Measurements from ENCODE around the gene CDH20.
A peak's percentile ranks its signal among the peaks of the same experiment; 100 is the strongest.

The CDH20 gene

DNA sequence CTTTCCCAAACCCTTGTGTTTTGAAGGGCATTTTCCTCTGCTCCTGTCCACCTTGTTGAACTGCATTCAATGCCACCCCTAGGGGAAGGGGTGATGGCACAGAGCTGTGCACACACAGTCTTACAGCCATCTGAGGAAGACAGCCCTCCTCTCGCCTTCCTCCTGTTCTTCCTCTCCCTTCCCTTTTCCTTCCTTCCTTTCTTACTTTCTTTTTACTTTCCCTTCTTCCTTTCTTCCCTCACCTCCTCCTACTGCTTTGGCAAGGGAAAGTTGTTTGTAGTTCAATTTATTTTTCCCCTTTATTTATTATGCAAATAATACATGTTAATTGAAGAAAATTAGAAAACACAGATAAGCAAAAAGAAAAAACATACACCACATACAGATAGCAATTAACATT is 99.4 kb downstream of the CDH20 start:
- DNase-seq: no peak

GRCh38 chr18:61435064-61435652 is 101.9 kb downstream of the CDH20 start:
- no peak for DNase-seq

DNA sequence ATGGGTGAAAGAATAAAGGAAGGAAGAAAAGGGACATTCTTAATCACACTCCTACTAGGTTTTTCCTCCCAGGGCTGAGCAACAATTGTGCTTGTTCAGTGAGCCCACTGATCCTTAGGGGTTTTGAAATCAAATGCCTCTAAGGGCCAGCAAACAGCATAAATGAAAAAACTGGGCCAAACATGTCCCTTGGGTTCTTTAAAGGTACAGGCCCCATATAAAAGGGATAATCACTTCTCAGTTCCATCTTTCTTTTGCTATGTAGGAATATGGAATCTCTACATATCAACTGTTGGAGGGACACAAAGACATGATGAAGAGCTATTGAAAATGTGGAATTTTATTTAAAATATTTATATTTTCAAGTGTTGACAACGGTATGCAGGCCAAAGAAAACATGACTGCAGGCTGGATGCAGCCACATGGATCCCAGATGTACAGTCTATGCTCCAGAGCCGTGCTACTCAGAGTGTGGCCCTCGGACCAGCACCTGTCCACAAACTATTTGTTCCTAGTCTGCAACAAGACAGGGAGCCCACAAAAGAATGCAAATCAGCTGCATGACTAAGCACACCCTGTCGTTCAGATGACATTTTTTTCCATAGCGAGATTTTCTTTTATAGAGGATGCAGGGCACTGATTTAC is 110.0 kb downstream of the CDH20 start:
- DNase-seq: no peak

- no peak for DNase-seq
Measured at GRCh38 chr18:61448316-61448715, 115.1 kb downstream of the CDH20 start.

- no peak for DNase-seq
Measured at GRCh38 chr18:61459896-61460648, 126.8 kb downstream of the CDH20 start.

DNA sequence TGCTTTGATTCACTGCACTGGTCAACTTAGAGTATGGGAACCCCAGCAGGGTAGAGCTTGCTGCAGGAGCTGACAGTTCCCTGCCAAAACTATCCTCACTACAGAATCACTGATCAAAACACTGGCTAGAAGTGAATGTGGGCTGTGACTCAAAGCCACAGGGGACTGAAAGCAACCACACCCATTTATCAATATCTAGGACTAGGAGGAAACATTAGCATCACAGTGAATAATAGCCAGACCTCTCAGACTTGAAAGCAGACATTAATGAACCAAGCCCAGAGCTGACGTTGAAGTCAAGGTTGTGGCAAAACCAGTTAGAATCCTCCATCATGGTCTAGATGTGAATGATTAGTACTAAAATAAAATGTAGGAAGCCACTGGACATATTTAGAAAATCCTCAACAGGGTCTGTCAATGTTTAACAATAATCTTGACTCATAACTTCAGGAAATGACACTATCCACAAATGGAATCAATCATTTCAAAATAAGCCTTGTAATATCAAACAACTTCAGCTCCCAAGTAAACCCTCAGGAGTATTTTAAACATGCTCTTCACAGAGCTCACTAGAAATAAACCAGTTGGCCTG is 131.4 kb downstream of the CDH20 start:
- DNase-seq: no peak

- DNase-seq: no peak
Measured at GRCh38 chr18:61466736-61467135, 133.5 kb downstream of the CDH20 start.

DNA sequence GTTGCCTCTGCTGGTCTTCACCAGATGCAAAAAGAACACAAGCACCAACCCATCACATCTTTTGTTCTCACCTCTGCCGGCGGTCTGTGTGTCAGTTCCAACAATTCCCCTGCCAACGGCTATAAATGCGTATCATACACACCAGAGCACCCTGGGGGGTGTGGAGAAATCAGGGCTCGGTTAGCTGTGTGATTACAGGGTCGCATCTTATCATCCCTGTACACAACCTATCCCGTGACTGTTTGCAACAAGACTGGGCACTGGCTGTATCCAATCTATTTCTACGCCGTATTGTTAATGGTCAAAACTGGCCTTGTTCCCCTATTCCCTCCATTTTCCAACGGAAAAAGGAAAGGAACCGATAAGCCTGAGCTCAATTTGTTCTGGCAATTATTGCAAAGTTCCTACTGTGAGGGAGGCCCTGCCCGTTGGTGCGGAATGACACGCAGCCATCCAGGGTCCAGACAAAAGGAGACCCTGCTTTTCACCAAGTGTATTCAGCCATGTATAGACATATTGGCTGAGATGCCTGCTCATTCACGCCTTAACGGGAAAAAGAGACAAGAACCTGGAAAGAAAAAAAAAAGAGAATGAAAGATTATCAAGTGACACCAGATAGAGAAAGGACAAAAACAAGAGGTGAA is 136.9 kb downstream of the CDH20 start:
- DNase-seq: no peak

GRCh38 chr18:61471541-61471940 is 138.3 kb downstream of the CDH20 start:
- no peak for DNase-seq

DNA sequence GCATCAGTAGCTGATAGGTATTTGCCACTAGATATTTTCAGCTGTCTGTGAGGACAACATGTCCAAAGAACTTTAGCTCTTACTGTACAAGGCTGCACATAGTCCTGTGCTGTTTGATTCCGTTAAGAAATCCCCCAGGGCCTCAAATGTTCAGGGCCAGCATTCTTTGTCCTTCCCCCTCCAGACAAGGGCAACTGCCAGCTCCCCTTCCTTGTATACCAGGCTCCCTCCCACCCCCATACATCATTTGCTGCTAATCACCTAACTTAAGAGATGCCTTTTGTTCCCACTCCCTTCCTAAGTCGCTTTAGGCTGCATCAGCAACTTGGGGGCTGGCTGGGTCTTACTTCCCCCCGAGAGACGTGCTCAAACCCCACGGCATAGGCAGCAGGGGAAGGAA is 138.7 kb downstream of the CDH20 start:
- no peak for DNase-seq

DNA sequence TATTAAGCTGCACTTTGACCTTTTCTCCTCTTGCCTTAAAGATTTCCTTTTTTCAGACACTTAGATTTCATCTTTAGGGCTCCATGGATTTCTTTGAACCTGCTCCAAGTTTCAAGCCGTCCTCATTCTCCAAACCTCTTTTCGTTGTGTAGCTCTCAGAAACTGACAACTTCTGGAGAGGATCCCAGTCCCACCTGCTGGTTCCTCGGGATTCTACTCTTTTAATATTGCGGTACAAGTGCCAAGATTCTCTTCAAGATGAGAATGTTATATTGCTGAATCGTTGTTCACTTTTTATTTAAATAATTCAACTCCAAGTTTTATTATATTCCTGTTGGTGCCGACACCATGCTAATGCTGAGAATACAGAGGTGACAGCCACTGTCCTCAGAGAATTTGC is 141.1 kb downstream of the CDH20 start:
- DNase-seq: no peak

- DNase-seq: no peak
Measured at GRCh38 chr18:61474918-61475317, 141.7 kb downstream of the CDH20 start.

GRCh38 chr18:61475931-61476330 is 142.7 kb downstream of the CDH20 start:
- no peak for DNase-seq

DNA sequence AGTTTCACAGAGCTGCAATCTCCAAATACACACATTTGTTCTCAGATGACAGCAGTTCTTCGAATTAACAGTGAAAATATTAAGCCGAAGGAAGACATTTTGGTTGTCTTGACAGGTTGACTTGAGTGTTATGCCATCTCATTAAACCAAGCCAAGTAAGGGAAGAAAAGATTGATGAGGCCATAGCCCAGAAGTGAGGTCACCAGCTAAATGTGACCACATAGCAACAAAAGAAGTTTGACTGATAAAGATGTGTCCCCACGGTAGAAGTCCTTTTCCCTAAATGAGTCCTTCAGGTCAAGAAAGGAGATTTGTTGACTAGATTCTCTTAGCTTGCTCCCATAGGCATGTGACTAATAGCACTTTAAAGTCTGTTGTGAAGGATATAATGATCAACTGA is 156.1 kb downstream of the CDH20 start:
- no peak for DNase-seq

- DNase-seq: no peak
Measured at GRCh38 chr18:61496374-61496773, 163.1 kb downstream of the CDH20 start.

- no peak for DNase-seq
Measured at GRCh38 chr18:61497422-61497821, 164.2 kb downstream of the CDH20 start.

DNA sequence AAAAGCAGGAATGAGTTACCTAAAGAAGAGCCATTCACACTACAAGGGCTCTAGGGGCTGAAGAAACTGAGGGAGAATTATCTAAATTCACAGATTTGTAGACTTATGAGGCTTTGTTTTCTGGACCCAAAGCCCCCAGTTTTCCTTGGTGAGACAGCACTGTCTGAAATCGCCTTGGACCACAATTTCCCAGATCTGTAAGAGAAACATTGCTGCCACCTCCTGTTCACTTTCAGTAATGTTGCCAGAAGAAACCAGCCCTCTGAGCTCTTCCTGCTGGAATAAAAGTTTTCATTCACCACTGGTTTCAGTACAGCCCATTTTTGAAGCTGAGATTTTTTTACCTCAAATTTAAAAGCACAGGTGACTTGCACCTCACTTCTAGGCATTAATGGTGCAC is 169.2 kb downstream of the CDH20 start:
- DNase-seq: peak; percentile 20

DNA sequence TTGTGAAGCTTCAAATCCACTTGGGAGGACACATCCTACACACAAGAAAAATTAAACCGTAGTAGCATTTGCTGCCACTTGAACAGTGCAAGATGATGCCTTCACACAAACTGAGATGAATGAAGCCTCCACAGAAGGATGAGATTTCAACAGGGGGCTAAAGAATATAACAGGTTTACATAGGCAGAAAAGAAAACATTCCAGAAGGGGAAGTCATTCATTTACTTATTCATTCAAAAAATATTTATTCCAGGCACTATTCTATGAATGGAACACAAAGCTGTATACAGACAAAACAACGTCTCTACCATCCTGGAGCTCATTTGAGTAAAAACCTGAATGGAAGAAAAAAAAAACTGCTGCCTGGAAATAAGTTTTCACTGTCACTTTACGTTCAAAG is 170.5 kb downstream of the CDH20 start:
- DNase-seq: no peak

DNA sequence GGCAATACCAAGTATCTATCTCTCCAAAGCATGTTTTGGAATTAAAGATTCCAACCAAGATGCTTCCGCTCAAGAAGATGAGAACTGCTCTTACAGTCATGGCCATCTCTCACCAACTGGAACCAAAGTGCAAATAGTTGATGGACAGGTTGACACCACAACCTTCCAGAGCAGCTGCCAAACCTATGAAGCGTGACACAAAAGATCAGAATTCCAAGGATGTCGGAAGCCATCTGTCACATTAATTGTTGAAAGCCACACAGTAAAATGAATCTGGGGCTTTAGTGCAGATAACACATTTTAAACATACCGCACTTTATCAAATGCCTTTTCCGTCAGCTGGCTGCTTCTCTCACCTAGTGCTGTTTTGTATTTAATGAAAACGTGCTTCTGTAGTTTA is 195.7 kb downstream of the CDH20 start:
- peak; percentile 62 for DNase-seq

- DNase-seq: no peak
Measured at GRCh38 chr18:61530681-61531080, 197.5 kb downstream of the CDH20 start.

DNA sequence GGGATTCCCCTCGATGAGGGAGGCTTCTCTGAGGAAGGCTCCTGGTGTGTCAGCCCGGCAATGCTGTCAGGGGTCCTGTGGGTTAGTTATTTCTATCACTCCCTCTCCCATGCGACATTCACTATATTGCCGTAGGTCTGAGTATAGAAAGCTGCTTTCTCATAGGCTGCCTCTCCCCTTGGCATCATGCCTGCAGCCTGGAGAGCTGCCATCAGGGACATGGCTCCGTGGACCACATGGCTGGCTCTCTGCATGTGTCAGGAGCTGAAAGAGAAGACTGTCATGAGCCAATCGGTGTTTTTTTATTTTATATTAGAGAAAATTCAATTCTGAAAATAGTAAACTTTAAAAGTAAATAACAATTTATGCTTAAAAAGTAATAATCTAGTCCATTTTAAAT is 198.0 kb downstream of the CDH20 start:
- DNase-seq: peak; percentile 14

- DNase-seq: no peak
Measured at GRCh38 chr18:61531891-61532290, 198.7 kb downstream of the CDH20 start.

GRCh38 chr18:61535401-61535800 is 202.2 kb downstream of the CDH20 start:
- no peak for DNase-seq

DNA sequence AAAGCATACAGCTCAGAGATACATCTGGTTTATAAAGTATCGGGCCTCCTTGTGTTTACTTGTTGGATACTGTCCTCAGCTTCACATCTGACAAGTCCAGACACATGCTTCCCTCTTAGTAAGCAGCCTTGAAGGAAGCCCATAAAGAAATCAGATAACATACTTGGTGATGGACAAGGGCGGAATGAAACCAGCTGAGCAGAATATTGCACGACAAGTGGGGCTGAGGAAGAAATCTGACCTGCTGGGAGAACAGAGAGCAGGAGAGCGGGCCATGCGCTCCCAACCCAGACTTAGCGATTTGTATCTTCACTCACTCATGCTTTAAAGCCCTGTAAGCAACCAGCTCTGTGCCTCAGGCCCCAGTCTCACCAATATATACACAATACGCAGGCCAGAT is 208.4 kb downstream of the CDH20 start:
- DNase-seq: no peak

Measured in DMS 273 treated with DMSO at 0.1 percent for 48 hours (cell line).